ENCODE data around the gene RTKN. TPM values are rescaled to one million over a fixed set of nuclear protein-coding genes. Genes with fewer than 3 reads are reported as not detected.

The RTKN gene
- total and polyA plus RNA-seq, 9 of the 15 experiments (the other 6 are each of a cell fraction or from before 2014, with no cell fraction given): 0.14 to 6.9 (median 3.6) TPM

DNA sequence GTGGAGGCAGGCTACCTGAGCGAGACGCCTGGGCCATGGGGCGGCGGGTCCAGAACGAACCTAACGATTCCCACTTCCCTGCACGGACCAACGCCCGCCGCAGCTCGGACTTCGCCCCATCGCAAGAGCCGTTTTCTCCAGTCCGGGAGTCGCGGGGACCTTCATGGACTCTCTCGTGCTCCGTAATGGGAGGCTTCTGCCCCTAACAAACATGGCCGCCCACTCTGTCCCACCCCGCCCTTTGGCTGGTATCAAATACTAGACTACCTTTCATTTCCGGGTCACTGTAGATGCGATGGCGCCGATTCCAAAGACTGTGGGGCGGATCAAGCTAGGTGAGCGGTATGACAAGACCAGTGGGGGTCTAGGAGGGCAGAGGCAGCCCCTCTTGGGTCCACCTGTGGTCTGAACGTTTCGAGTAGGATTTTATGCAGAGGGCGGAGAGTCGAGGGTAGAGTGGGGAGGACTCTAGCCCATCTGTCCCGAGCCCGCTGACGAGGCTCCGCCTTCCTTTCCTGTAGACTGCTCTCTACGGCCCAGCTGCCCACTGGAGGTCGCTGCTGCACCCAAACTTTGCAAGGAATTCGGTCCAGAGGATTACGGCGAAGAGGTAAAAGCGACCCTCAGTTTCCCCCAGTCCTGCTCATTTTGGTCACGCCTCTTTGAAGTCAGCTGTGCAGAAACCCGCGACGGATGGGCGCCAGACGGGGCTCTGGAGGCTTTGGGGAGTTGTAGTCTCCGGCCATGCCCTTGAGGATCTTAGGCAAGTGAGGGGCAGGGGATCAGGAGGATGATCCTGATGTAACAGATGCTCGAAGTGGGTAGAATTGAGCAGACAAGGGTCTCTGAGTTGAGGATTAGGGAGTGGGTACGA, 41.3 kb upstream of the RTKN start, which contains the start of the genes CCDC142 and TTC31 (continued):
- TF ChIP-seq, protein P1, sequence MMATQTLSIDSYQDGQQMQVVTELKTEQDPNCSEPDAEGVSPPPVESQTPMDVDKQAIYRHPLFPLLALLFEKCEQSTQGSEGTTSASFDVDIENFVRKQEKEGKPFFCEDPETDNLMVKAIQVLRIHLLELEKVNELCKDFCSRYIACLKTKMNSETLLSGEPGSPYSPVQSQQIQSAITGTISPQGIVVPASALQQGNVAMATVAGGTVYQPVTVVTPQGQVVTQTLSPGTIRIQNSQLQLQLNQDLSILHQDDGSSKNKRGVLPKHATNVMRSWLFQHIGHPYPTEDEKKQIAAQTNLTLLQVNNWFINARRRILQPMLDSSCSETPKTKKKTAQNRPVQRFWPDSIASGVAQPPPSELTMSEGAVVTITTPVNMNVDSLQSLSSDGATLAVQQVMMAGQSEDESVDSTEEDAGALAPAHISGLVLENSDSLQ (IDR thresholded peaks at IDR 0.05): peak; percentile 40
- TF ChIP-seq, protein P2, sequence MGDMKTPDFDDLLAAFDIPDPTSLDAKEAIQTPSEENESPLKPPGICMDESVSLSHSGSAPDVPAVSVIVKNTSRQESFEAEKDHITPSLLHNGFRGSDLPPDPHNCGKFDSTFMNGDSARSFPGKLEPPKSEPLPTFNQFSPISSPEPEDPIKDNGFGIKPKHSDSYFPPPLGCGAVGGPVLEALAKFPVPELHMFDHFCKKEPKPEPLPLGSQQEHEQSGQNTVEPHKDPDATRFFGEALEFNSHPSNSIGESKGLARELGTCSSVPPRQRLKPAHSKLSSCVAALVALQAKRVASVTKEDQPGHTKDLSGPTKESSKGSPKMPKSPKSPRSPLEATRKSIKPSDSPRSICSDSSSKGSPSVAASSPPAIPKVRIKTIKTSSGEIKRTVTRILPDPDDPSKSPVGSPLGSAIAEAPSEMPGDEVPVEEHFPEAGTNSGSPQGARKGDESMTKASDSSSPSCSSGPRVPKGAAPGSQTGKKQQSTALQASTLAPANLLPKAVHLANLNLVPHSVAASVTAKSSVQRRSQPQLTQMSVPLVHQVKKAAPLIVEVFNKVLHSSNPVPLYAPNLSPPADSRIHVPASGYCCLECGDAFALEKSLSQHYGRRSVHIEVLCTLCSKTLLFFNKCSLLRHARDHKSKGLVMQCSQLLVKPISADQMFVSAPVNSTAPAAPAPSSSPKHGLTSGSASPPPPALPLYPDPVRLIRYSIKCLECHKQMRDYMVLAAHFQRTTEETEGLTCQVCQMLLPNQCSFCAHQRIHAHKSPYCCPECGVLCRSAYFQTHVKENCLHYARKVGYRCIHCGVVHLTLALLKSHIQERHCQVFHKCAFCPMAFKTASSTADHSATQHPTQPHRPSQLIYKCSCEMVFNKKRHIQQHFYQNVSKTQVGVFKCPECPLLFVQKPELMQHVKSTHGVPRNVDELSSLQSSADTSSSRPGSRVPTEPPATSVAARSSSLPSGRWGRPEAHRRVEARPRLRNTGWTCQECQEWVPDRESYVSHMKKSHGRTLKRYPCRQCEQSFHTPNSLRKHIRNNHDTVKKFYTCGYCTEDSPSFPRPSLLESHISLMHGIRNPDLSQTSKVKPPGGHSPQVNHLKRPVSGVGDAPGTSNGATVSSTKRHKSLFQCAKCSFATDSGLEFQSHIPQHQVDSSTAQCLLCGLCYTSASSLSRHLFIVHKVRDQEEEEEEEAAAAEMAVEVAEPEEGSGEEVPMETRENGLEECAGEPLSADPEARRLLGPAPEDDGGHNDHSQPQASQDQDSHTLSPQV (IDR thresholded peaks at IDR 0.05): peak; percentile 32; the same call in 1 of the 2 replicates
- peak; percentile 83 for TF ChIP-seq RBFOX2 (IDR thresholded peaks at IDR 0.05; ENCODE audit: low read depth, low read length)
- peak; percentile 80; the same call in 1 of the 2 replicates for TF ChIP-seq POLR2AphosphoS2 (IDR thresholded peaks at IDR 0.05; ENCODE audit: low read length)
- TF ChIP-seq, protein P3, sequence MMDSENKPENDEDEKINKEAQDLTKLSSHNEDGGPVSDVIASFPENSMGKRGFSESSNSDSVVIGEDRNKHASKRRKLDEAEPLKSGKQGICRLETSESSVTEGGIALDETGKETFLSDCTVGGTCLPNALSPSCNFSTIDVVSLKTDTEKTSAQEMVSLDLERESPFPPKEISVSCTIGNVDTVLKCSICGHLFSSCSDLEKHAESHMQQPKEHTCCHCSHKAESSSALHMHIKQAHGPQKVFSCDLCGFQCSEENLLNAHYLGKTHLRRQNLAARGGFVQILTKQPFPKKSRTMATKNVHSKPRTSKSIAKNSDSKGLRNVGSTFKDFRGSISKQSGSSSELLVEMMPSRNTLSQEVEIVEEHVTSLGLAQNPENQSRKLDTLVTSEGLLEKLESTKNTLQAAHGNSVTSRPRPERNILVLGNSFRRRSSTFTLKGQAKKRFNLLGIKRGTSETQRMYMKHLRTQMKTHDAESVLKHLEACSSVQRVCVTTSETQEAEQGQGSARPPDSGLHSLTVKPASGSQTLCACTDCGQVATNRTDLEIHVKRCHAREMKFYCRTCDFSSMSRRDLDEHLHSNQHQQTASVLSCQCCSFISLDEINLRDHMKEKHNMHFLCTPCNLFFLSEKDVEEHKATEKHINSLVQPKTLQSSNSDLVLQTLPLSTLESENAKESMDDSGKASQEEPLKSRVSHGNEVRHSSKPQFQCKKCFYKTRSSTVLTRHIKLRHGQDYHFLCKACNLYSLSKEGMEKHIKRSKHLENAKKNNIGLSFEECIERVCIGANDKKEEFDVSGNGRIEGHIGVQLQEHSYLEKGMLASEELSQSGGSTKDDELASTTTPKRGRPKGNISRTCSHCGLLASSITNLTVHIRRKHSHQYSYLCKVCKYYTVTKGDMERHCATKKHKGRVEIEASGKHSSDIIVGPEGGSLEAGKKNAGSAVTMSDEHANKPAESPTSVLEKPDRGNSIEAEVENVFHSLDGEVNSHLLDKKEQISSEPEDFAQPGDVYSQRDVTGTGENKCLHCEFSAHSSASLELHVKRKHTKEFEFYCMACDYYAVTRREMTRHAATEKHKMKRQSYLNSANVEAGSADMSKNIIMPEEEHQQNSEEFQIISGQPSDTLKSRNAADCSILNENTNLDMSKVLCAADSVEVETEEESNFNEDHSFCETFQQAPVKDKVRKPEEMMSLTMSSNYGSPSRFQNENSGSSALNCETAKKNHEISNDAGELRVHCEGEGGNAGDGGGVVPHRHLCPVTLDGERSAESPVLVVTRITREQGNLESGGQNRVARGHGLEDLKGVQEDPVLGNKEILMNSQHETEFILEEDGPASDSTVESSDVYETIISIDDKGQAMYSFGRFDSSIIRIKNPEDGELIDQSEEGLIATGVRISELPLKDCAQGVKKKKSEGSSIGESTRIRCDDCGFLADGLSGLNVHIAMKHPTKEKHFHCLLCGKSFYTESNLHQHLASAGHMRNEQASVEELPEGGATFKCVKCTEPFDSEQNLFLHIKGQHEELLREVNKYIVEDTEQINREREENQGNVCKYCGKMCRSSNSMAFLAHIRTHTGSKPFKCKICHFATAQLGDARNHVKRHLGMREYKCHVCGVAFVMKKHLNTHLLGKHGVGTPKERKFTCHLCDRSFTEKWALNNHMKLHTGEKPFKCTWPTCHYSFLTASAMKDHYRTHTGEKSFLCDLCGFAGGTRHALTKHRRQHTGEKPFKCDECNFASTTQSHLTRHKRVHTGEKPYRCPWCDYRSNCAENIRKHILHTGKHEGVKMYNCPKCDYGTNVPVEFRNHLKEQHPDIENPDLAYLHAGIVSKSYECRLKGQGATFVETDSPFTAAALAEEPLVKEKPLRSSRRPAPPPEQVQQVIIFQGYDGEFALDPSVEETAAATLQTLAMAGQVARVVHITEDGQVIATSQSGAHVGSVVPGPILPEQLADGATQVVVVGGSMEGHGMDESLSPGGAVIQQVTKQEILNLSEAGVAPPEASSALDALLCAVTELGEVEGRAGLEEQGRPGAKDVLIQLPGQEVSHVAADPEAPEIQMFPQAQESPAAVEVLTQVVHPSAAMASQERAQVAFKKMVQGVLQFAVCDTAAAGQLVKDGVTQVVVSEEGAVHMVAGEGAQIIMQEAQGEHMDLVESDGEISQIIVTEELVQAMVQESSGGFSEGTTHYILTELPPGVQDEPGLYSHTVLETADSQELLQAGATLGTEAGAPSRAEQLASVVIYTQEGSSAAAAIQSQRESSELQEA (IDR thresholded peaks at IDR 0.05; ENCODE audit: low read depth): peak; percentile 97
- TF ChIP-seq TEAD1 (CRISPR knock-in tag; IDR thresholded peaks at IDR 0.05): peak; percentile 27 to 58; a peak in 1 of 4 replicates
- TF ChIP-seq BRD9 (IDR thresholded peaks at IDR 0.05; ENCODE audit: low read depth, partially characterized antibody): peak; percentile 88
- TF ChIP-seq YY1 (IDR thresholded peaks at IDR 0.05; ENCODE audit: borderline replicate concordance in 1 of 3, control insufficient read depth in 1 of 3, extremely low read depth in 1 of 3, insufficient read depth in 3 of 3, insufficient read length in 1 of 3, insufficient replicate concordance in 2 of 3, low read depth in 1 of 3, low read length in 2 of 3): peak; percentile 98 to 100 (median 99)
- TF ChIP-seq ZNF445 (CRISPR knock-in tag; IDR thresholded peaks at IDR 0.05; ENCODE audit: low read depth): no peak
- TF ChIP-seq EHMT2 (IDR thresholded peaks at IDR 0.05): peak; percentile 89
- TF ChIP-seq POU5F1 (IDR thresholded peaks at IDR 0.05; ENCODE audit: borderline replicate concordance, low read depth, low read length, partially characterized antibody): peak; percentile 86

Data from K562 (cell line).